ENCODE data around the gene SLC9B2.
"Not testable (repeated sequence)": the region's sequence is repeated elsewhere in the genome, so short reads cannot be mapped to it uniquely, and the experiment has no call there.

Gene SLC9B2

DNA sequence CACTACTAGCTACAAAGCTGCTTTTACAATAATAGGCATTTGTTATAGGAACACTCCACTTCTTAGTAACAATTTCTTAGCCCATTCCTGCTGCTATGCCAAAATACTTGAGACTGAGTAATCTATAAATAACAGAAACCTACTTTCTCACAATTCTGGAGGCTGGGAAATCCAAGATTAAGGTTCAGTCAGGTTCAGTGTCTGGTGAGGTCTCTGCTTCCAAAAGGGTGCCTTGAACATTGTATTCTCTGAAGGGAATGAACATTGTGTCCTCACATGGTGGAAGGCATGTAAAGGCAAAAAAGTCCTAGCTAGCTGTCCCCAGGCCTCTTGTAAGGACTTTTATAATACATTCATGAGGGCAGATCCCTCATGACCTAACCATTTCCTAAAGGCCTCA, 64.0 kb downstream of the SLC9B2 start:
- no peak for DNase-seq

GRCh38 chr4:103012060-103012459, 64.5 kb downstream of the SLC9B2 start:
- no peak for DNase-seq

DNA sequence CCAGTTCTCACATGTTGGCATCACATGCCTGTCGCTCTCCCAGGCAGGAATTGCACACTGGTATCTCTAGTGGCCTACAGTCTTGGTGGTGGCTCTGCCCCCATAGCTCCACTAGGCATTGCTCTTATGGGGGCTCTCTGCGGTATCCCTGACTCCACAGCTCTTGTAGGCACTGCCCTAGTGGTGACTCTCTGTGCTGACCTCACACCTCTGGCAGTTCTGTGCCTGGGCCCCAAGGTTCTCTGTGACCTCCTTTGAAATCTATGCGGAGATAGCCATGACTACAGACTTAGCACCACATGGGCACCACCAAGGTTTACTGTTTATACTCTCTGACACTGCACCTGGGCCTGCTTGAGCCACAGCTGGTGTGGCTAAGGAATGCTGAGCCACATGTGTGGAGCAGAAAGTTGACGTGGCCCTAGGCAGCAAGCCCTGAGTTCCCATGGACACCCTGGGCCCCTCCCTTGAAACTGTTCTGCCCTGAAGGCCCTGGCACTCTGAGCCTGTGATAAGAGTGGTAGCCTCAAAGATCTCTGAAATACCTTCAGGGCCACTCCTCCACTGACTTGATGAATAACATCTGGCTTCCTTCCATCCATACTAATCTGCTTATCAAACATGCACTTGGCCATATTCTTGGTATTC, 65.1 kb downstream of the SLC9B2 start:
- DNase-seq, result no peak

GRCh38 chr4:103010804-103011203, 65.8 kb downstream of the SLC9B2 start:
- no peak for DNase-seq

GRCh38 chr4:103008875-103009729, 67.5 kb downstream of the SLC9B2 start:
- DNase-seq, result peak; percentile 65

DNA sequence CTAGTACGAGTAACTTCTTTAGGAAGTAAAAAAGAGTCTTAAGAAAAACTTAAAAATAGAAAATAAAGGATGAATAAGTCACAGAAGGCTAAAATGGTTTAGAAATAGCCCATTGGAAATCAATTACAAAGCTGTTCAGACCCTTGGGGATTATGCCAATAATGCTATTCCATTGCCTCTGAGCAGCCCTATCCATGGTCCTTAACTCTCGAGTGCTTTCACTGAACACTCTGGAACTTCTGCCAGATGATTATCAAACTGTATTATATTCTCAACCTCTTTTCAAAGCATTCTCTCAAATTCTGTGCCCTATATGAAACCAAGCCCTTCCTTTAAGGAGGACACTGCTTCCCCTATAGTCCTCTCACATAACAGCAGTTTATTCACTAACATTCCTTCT, 74.0 kb downstream of the SLC9B2 start:
- no peak for DNase-seq

DNA sequence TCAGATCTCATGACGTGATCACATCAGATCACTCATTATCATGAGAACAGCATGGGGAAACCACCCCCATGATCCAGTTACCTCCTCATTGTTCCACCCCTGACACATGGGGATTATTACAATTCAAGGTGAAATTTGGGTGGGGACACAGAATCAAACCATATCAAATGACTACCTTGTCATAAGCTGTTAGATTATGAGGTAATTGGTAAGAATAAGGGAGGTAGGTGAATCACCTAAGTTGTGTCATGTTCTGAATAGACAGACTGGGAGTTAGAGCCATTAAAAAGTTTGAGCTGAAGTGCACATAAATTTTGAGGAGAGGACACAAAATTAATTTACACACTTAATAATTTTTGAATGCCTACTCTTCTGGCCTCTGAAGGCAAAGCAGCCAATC, 81.8 kb downstream of the SLC9B2 start:
- DNase-seq, result no peak

- not testable (repeated sequence) for DNase-seq
Observed at GRCh38 chr4:102993985-102994384, 82.6 kb downstream of the SLC9B2 start.

- DNase-seq, result peak; percentile 10
Observed at GRCh38 chr4:102988429-102989020, 88.0 kb downstream of the SLC9B2 start.

DNA sequence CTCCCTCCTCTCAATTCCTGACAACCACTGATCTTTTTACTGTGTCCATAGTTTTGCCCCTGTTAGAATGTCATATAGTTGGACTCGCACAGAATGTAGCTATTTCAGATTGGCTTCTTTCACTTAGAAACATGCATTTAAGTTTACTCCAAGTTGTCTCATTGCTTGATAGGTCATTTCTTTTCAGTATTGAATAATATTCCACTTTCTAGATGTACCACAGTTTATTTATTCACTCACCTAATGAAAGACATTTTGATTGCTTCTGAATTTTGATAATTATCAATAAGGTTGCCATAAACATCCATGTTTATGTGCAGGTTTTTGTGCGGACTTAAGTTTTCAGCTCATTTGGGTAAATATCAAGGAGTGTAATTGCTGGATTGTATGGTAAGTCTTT, 95.6 kb downstream of the SLC9B2 start:
- no peak for DNase-seq
